RWPE2 (cell line): ENCODE measurements around the gene NEU4.
A peak's percentile ranks its signal among the peaks of the same experiment; 100 is the strongest.

Experiments
- ATAC-seq: fragments of 200-7000 bp; cut with Tn5 transposase; 3 replicates; pipeline ENCODE4 v1.9.1; 2021; ENCODE audit warnings: low read depth
- DNase-seq: peaks from one replicate; pipeline ENCODE4 v3.0.0-alpha.2; 2020; ENCODE audit warnings: low spot score
- H3K27ac ChIP-seq: fragments of 450-650 bp; 2 replicates; pipeline ENCODE4 v1.5.1; 2017; ENCODE audit warnings: mild to moderate bottlenecking; ENCODE audit not compliant: poor library complexity, severe bottlenecking
- H3K27me3 ChIP-seq: fragments of 250-450 bp; sonication (Bioruptor Pico); 2 replicates; pipeline ENCODE4 v1.5.1; 2021; ENCODE audit warnings: mild to moderate bottlenecking, moderate library complexity; ENCODE audit not compliant: insufficient read depth, poor library complexity, severe bottlenecking
- H3K36me3 ChIP-seq: fragments of 250-450 bp; sonication (Bioruptor Pico); 2 replicates; pipeline ENCODE4 v1.5.1; 2020; ENCODE audit warnings: low read depth, mild to moderate bottlenecking, moderate library complexity
- H3K4me1 ChIP-seq: fragments of 250-450 bp; sonication (Bioruptor Pico); 2 replicates; pipeline ENCODE4 v1.5.1; 2021; ENCODE audit warnings: mild to moderate bottlenecking, moderate library complexity; ENCODE audit not compliant: insufficient read depth, poor library complexity, severe bottlenecking
- H3K4me3 ChIP-seq: fragments of 250-450 bp; sonication (Bioruptor Pico); 2 replicates; pipeline ENCODE4 v1.5.1; 2021; ENCODE audit warnings: mild to moderate bottlenecking, moderate library complexity; ENCODE audit not compliant: severe bottlenecking
- H3K9me3 ChIP-seq: fragments of 250-450 bp; sonication (Bioruptor Pico); 2 replicates; pipeline ENCODE4 v1.5.1; 2021; ENCODE audit warnings: mild to moderate bottlenecking, moderate library complexity; ENCODE audit not compliant: severe bottlenecking
- CTCF ChIP-seq: fragments of 450-650 bp; IDR thresholded peaks from one replicate; pipeline ENCODE4 v1.5.1; 2017; ENCODE audit warnings: mild to moderate bottlenecking, moderate library complexity; ENCODE audit not compliant: poor library complexity, severe bottlenecking

Gene NEU4

GRCh38 chr2:241844066-241844728 is 35.2 kb downstream of the NEU4 start:
- peaks cover 16% of the 10 kb centered on the region for H3K27me3 ChIP-seq
- peak; percentile 83 for ATAC-seq
- H3K9me3 ChIP-seq: no peaks in the 10 kb centered on the region
- no peaks in the 10 kb centered on the region for H3K4me1 ChIP-seq
- no peak overlapping the region for H3K27ac ChIP-seq
- no peaks in the 10 kb centered on the region for H3K36me3 ChIP-seq
- DNase-seq: peak; percentile 45
- H3K4me3 ChIP-seq: peak overlapping the region; percentile 16
- TF ChIP-seq CTCF: peak; percentile 12

- H3K36me3 ChIP-seq: no peaks in the 10 kb centered on the region
- TF ChIP-seq CTCF: no peak
- no peak overlapping the region for H3K27ac ChIP-seq
- peaks cover 16% of the 10 kb centered on the region for H3K27me3 ChIP-seq
- no peak for DNase-seq
- H3K4me3 ChIP-seq: no peak overlapping the region
- no peak for ATAC-seq
- H3K9me3 ChIP-seq: no peaks in the 10 kb centered on the region
- no peaks in the 10 kb centered on the region for H3K4me1 ChIP-seq
Measured at GRCh38 chr2:241844831-241845578, 36.0 kb downstream of the NEU4 start.

- H3K27ac ChIP-seq: no peak overlapping the region
- no peaks in the 10 kb centered on the region for H3K36me3 ChIP-seq
- TF ChIP-seq CTCF: no peak
- no peaks in the 10 kb centered on the region for H3K9me3 ChIP-seq
- no peak for DNase-seq
- H3K4me1 ChIP-seq: no peaks in the 10 kb centered on the region
- ATAC-seq: no peak
- H3K4me3 ChIP-seq: no peak overlapping the region
- peaks cover 16% of the 10 kb centered on the region for H3K27me3 ChIP-seq
Measured at GRCh38 chr2:241846406-241846805, 37.4 kb downstream of the NEU4 start.

- no peaks in the 10 kb centered on the region for H3K4me1 ChIP-seq
- ATAC-seq (no peak), DNase-seq (no peak)
- no peak for TF ChIP-seq CTCF
- H3K4me3 ChIP-seq: no peak overlapping the region
- peaks cover 16% of the 10 kb centered on the region for H3K27me3 ChIP-seq
- H3K9me3 ChIP-seq: no peaks in the 10 kb centered on the region
- no peaks in the 10 kb centered on the region for H3K36me3 ChIP-seq
- no peak overlapping the region for H3K27ac ChIP-seq
Measured at GRCh38 chr2:241848761-241849615, 40.0 kb downstream of the NEU4 start.
